Measurements from ENCODE around the gene FYB1. TPM values are rescaled to one million over a fixed set of nuclear protein-coding genes. Genes with fewer than 3 reads are reported as not detected.
A peak's percentile ranks its signal among the peaks of the same experiment; 100 is the strongest.

Gene FYB1
- total RNA-seq, 1 experiment from 2014 or later: 1.1 TPM

GRCh38 chr5:39091940-39092580, 127.3 kb downstream of the FYB1 start:
- ChIA-PET CTCF (no interaction called here), POLR2A (ENCODE audit: unreplicated experiment) (no interaction called here)
- Histone ChIP-seq H3K79me2 (ENCODE audit: low read length) (no peaks in the 10 kb centered on the region), H3K9me2 (replicated peaks; ENCODE audit: low read length) (no peaks in the 10 kb centered on the region), H4K20me1 (ENCODE audit: low read length) (no peaks in the 10 kb centered on the region), H3K27ac (ENCODE audit: low read length) (peak overlapping the region; percentile 89), H3K4me3 (ENCODE audit: low read length) (no peak overlapping the region), H3K9ac (ENCODE audit: low read length) (no peak overlapping the region; the same call in 1 of the 2 replicates), H3F3A (ENCODE audit: low read length, unreplicated experiment) (no peaks in the 10 kb centered on the region), H3K9me3 (ENCODE audit: low read length) (no peaks in the 10 kb centered on the region), H2AFZ (ENCODE audit: low read length) (no peak overlapping the region), H3K27me3 (ENCODE audit: low read length) (no peaks in the 10 kb centered on the region), H3K36me3 (ENCODE audit: low read depth, low read length) (no peaks in the 10 kb centered on the region), H3K4me2 (ENCODE audit: low read length) (peak overlapping the region; percentile 73; the same call in 1 of the 2 replicates), H3K4me1 (ENCODE audit: insufficient read depth, low read length) (peaks cover 26% of the 10 kb centered on the region)
- no peak for TF ChIP-seq CTCF (conservative IDR thresholded peaks at IDR 0.05; ENCODE audit: low read depth, low read length)
- TF ChIP-seq EZH2phosphoT487 (IDR thresholded peaks at IDR 0.05; ENCODE audit: borderline replicate concordance, low read length): no peak
- TF ChIP-seq EZH2 (IDR thresholded peaks at IDR 0.05; ENCODE audit: low read length, unreplicated experiment): no peak
- intact Hi-C loops (cut with micrococcal nuclease): loop anchor here (2.0 kb wide), 1 partner anchor 13 kb away; no protein-coding TSS in a partner anchor
- no TSS peak for BruUV-seq (replicated peaks)
- ATAC-seq (no peak), DNase-seq (no peak)

- no peaks in the 10 kb centered on the region for H4K20me1 ChIP-seq (ENCODE audit: low read length)
- intact Hi-C loops (cut with micrococcal nuclease): no loop called here
- no peak for TF ChIP-seq EZH2 (IDR thresholded peaks at IDR 0.05; ENCODE audit: low read length, unreplicated experiment)
- no peak for TF ChIP-seq CTCF (conservative IDR thresholded peaks at IDR 0.05; ENCODE audit: low read depth, low read length)
- TF ChIP-seq EZH2phosphoT487 (IDR thresholded peaks at IDR 0.05; ENCODE audit: borderline replicate concordance, low read length): no peak
- BruUV-seq (replicated peaks): no TSS peak
- no peak overlapping the region for H3K4me2 ChIP-seq (ENCODE audit: low read length)
- H3K4me1 ChIP-seq (ENCODE audit: insufficient read depth, low read length): peaks cover 19% of the 10 kb centered on the region
- no peak overlapping the region for H3K4me3 ChIP-seq (ENCODE audit: low read length)
- H3K79me2 ChIP-seq (ENCODE audit: low read length): no peaks in the 10 kb centered on the region
- no peaks in the 10 kb centered on the region for H3K9me2 ChIP-seq (replicated peaks; ENCODE audit: low read length)
- no peak overlapping the region for H3K27ac ChIP-seq (ENCODE audit: low read length)
- no peaks in the 10 kb centered on the region for H3K27me3 ChIP-seq (ENCODE audit: low read length)
- ChIA-PET CTCF (no interaction called here), POLR2A (ENCODE audit: unreplicated experiment) (no interaction called here)
- H3K36me3 ChIP-seq (ENCODE audit: low read depth, low read length): no peaks in the 10 kb centered on the region
- no peak for DNase-seq
- no peaks in the 10 kb centered on the region for H3K9me3 ChIP-seq (ENCODE audit: low read length)
- H3F3A ChIP-seq (ENCODE audit: low read length, unreplicated experiment): no peaks in the 10 kb centered on the region
- ATAC-seq: no peak
- no peak overlapping the region for H2AFZ ChIP-seq (ENCODE audit: low read length)
- no peak overlapping the region for H3K9ac ChIP-seq (ENCODE audit: low read length)
Measured at GRCh38 chr5:39083968-39084367, 135.4 kb downstream of the FYB1 start.

GRCh38 chr5:39082995-39083394, 136.4 kb downstream of the FYB1 start:
- Histone ChIP-seq H3K9me3 (ENCODE audit: low read length) (no peaks in the 10 kb centered on the region), H3K4me1 (ENCODE audit: insufficient read depth, low read length) (peaks cover 20% of the 10 kb centered on the region), H3K79me2 (ENCODE audit: low read length) (no peaks in the 10 kb centered on the region), H3K4me2 (ENCODE audit: low read length) (no peak overlapping the region), H3K27me3 (ENCODE audit: low read length) (no peaks in the 10 kb centered on the region), H3K9ac (ENCODE audit: low read length) (no peak overlapping the region), H4K20me1 (ENCODE audit: low read length) (no peaks in the 10 kb centered on the region), H3K4me3 (ENCODE audit: low read length) (no peak overlapping the region), H3K36me3 (ENCODE audit: low read depth, low read length) (no peaks in the 10 kb centered on the region), H2AFZ (ENCODE audit: low read length) (no peak overlapping the region), H3K27ac (ENCODE audit: low read length) (no peak overlapping the region), H3K9me2 (replicated peaks; ENCODE audit: low read length) (no peaks in the 10 kb centered on the region), H3F3A (ENCODE audit: low read length, unreplicated experiment) (no peaks in the 10 kb centered on the region)
- ChIA-PET POLR2A (ENCODE audit: unreplicated experiment) (no interaction called here), CTCF (no interaction called here)
- ATAC-seq (no peak), DNase-seq (no peak)
- no peak for TF ChIP-seq CTCF (conservative IDR thresholded peaks at IDR 0.05; ENCODE audit: low read depth, low read length)
- TF ChIP-seq EZH2 (IDR thresholded peaks at IDR 0.05; ENCODE audit: low read length, unreplicated experiment): no peak
- TF ChIP-seq EZH2phosphoT487 (IDR thresholded peaks at IDR 0.05; ENCODE audit: borderline replicate concordance, low read length): no peak
- intact Hi-C loops (cut with micrococcal nuclease): no loop called here
- no TSS peak for BruUV-seq (replicated peaks)

Data from PC-3 (cell line).